NT2/D1 (cell line): ENCODE data around the gene ARSJ.

Source experiments
- DNase-seq: peaks from one replicate; pipeline ENCODE4 v3.0.0-alpha.2; 2011; ENCODE audit warnings: low read depth, low spot score
- H3K27me3 ChIP-seq: 2 replicates; pipeline ENCODE4 v1.6.0; 2011; ENCODE audit warnings: mild to moderate bottlenecking; ENCODE audit not compliant: insufficient read length, insufficient read depth
- H3K36me3 ChIP-seq: 2 replicates; pipeline ENCODE4 v1.6.1; 2011; ENCODE audit warnings: mild to moderate bottlenecking, low read length, mixed read lengths; ENCODE audit not compliant: insufficient read depth, insufficient read length
- H3K4me1 ChIP-seq: 2 replicates; pipeline ENCODE4 v1.5.1; 2011; ENCODE audit not compliant: insufficient read depth, insufficient read length
- H3K4me3 ChIP-seq: 2 replicates; pipeline ENCODE4 v1.5.1; 2011; ENCODE audit warnings: low read depth; ENCODE audit not compliant: insufficient read length
- H3K9ac ChIP-seq: 2 replicates; pipeline ENCODE4 v1.6.0; 2011; ENCODE audit warnings: low read depth; ENCODE audit not compliant: insufficient read length
- H3K9me3 ChIP-seq: 2 replicates; pipeline ENCODE4 v1.5.1; 2011; ENCODE audit warnings: mild to moderate bottlenecking, low read length; ENCODE audit not compliant: insufficient read depth
- SUZ12 ChIP-seq: IDR thresholded peaks from 2 replicates; pipeline ENCODE4 v1.6.1; 2011; ENCODE audit not compliant: insufficient read length, insufficient read depth; ENCODE audit errors: extremely low read depth
- YY1 ChIP-seq: IDR thresholded peaks from 2 replicates; pipeline ENCODE4 v1.6.1; 2011; ENCODE audit not compliant: insufficient read length, insufficient read depth
- ZNF274 ChIP-seq: IDR thresholded peaks from 2 replicates; pipeline ENCODE4 v1.6.1; 2011; ENCODE audit warnings: mild to moderate bottlenecking, low read depth, low read length

ARSJ gene

DNA sequence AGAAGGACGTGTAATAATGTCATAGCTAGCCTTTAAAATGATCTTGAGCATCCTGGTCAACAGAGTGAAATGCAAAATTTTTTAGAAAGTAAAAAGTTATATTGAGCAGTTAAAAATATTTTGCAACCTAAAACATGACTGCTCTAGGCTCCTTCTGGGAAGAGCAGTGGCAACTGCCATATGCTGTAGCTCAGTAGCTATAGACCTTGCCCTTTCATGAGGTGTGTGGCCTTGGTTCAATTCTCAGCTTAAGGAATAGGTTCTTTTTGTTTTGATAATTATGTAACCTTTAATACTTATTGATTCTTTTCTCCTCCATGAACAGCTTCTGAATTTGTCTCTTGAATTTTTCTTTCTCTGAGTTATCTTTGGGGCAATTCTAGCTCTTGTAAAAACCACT lies 105.0 kb downstream of the ARSJ start:
- Histone ChIP-seq H3K9ac (no peak overlapping the region), H3K9me3 (0 out of 2 replicates have a peak, but pooled peaks cover 4% of the 10 kb centered on the region), H3K4me3 (no peak overlapping the region), H3K27me3 (no peaks in the 10 kb centered on the region), H3K36me3 (no peaks in the 10 kb centered on the region), H3K4me1 (no peaks in the 10 kb centered on the region)
- DNase-seq = no peak
- TF ChIP-seq SUZ12 (no peak), ZNF274 (no peak), YY1 (no peak)

DNA sequence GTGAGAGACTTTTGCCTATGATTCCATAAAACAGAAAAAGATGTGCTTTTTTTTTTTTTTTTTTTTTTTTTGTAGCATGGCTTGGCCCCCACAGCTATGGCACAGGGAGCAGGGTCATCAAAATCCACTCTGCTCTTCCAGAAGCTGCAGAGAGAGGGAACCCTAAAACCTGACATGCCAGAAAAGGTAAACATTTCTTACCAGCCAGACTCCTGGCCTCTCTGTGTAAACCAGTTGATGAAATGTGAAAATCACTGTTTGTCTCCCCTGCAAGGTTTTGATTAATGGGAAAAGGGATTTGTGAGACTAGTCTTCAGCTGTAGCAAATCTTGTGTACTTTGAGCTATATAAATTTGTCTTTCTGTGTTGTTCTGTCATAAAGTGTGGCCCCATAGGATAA lies 105.9 kb downstream of the ARSJ start:
- TF ChIP-seq ZNF274 (no peak), SUZ12 (no peak), YY1 (no peak)
- Histone ChIP-seq H3K9me3 (0 out of 2 replicates have a peak, but pooled peaks cover 4% of the 10 kb centered on the region), H3K36me3 (no peaks in the 10 kb centered on the region), H3K9ac (no peak overlapping the region), H3K4me1 (no peaks in the 10 kb centered on the region), H3K27me3 (no peaks in the 10 kb centered on the region), H3K4me3 (no peak overlapping the region)
- DNase-seq = no peak

DNA sequence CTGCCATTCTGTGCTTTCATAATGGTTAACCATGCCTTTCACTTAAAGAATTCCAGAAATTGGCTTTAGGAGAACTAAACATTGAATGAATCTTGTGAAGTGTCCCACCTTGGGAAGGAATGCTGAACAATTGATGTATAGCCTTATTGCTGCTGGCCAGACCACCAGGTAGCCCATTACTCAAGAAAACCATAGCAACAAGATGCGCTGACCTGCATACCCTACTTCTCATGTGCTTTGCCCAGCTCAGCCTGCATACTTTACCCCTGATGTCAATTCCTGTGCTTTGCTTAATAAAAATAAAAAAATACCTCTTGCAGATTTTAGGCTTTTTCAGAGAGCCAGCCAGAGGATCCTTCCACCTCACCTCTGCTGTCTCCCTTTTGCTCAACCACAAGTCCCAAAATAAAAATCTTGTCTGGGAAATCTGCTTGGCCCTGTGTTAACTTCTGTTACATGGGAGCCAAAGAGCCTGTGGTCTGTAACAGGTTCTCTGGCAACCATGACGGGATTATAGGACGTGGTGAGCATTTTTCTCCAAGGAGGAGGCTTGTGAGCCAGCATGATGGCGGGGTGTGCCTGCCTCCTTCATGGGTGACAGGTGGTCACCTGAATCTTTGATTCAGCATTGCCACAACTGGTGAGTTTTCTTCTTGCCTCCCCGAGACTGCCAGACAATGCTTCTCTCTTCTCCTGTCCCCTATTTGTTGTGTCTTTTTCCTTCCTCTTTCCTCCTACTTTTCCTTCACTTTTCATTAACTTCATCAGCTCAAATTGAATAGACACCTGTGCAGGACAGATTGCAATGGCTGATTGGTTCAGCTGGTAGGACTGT lies 106.8 kb downstream of the ARSJ start:
- no peak for TF ChIP-seq ZNF274
- TF ChIP-seq SUZ12 = no peak
- TF ChIP-seq YY1 = no peak
- DNase-seq = no peak
- no peaks in the 10 kb centered on the region for H3K4me1 ChIP-seq
- H3K27me3 ChIP-seq = no peaks in the 10 kb centered on the region
- 0 out of 2 replicates have a peak, but pooled peaks cover 4% of the 10 kb centered on the region for H3K9me3 ChIP-seq
- H3K4me3 ChIP-seq = no peak overlapping the region
- H3K9ac ChIP-seq = no peak overlapping the region
- H3K36me3 ChIP-seq = no peaks in the 10 kb centered on the region

DNA sequence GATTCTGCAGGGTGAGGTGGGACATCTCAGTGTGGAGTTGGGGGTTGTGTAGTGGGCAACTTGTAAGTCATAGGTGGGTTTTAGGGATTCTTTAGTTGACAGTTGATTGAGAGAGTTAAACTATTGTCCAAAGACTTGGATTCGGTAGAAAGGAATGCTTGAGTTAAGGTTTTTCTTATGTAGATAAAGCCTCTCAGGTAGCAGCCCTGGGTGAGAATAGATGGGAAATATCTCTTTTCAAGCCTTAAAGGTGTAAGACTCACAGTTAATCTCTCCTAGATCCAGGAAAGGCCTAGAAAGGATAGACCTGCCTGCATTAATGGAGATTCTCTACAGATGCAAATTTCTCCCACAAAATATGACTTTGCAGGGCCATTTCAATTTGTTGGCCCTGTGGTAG lies 108.4 kb downstream of the ARSJ start:
- TF ChIP-seq SUZ12 (no peak), YY1 (no peak), ZNF274 (no peak)
- Histone ChIP-seq H3K27me3 (no peaks in the 10 kb centered on the region), H3K9me3 (0 out of 2 replicates have a peak, but pooled peaks cover 4% of the 10 kb centered on the region), H3K36me3 (no peaks in the 10 kb centered on the region), H3K4me1 (no peaks in the 10 kb centered on the region), H3K9ac (no peak overlapping the region), H3K4me3 (no peak overlapping the region)
- no peak for DNase-seq

DNA sequence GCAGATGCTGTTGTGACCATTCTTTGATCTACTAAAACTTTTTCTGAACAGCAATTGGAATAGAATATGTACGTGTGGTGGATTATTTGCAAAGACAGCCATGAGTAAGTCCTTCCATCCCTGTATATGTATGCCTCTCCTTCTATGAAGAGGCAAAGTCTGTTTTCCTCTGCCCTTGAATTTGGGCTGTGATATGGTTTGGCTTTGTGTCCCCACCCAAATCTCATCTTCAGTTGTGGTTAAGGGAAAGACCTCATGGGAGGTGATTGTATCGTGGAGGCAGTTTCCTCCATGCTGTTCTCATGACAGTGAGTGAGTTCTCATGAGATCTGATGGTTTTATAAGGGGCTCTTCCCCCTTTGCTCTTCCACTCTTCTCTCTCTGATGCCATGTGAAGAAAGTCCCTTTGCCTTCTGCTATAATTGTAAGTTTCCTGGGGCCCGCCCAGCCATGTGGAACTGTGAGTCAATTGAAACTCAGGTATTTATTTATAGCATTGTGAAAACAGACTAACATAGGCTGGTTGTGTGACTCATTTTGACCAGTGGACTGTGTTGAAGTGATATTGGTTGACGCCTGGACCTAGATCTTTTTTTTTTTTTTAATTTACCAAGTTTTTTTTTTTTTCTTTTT lies 109.6 kb downstream of the ARSJ start:
- Histone ChIP-seq H3K27me3 (no peaks in the 10 kb centered on the region), H3K9ac (no peak overlapping the region), H3K4me3 (no peak overlapping the region), H3K4me1 (no peaks in the 10 kb centered on the region), H3K9me3 (0 out of 2 replicates have a peak, but pooled peaks cover 4% of the 10 kb centered on the region), H3K36me3 (no peaks in the 10 kb centered on the region)
- no peak for TF ChIP-seq YY1
- no peak for DNase-seq

DNA sequence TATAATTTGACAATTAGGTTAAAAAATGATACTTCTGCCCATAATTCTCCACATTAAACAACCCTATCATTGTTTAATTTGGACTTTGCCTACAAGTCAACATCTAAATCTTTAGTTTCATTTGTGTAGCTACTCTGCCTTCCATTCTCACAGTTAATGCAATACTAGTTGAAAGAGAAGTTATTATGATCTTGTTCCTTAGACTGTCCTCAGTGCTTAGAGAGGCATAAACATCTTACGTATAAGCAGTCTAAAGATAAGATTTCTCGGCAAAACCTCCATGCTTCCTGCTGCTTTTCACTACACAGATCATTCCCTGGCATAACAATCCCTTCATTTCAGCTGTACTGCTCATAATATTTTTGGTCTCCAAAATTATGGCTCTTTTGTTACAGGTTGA lies 112.8 kb downstream of the ARSJ start:
- Histone ChIP-seq H3K9me3 (0 out of 2 replicates have a peak, but pooled peaks cover 4% of the 10 kb centered on the region), H3K4me1 (no peaks in the 10 kb centered on the region), H3K9ac (no peak overlapping the region), H3K4me3 (no peak overlapping the region), H3K27me3 (no peaks in the 10 kb centered on the region), H3K36me3 (no peaks in the 10 kb centered on the region)
- TF ChIP-seq ZNF274 (no peak), YY1 (no peak), SUZ12 (no peak)
- DNase-seq = no peak

DNA sequence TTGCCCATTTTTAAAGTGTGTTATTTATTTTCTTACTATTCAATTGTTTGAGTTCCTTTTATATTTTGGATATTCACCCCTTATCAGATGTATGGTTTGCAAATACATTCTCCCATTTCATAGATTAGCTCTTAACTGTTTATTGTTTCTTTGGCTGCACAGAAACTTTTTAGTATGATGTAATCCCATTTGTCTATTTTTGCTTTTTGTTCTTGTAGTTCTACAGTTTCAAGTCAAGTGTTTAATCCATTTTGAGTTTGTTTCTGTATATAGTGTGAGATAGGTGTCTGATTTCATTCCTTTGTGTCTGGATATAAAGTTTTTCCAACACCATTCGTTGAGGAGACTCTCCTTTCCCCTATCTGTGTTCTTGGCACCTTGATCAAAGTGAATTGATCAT lies 120.5 kb downstream of the ARSJ start:
- H3K9ac ChIP-seq = no peak overlapping the region
- H3K4me3 ChIP-seq = no peak overlapping the region
- TF ChIP-seq YY1 = no peak
- TF ChIP-seq ZNF274 = no peak
- TF ChIP-seq SUZ12 = no peak
- DNase-seq = no peak
- no peaks in the 10 kb centered on the region for H3K27me3 ChIP-seq
- no peaks in the 10 kb centered on the region for H3K36me3 ChIP-seq
- no peaks in the 10 kb centered on the region for H3K4me1 ChIP-seq
- H3K9me3 ChIP-seq = no peaks in the 10 kb centered on the region
